ENCODE results near the gene PPM1H. TPM values are rescaled to one million over a fixed set of nuclear protein-coding genes. Genes with fewer than 3 reads are reported as not detected.
"Not testable (repeated sequence)": the region's sequence is repeated elsewhere in the genome, so short reads cannot be mapped to it uniquely, and the experiment has no call there.

Gene PPM1H
- total RNA-seq, 1 experiment from 2014 or later, result 37.1 TPM

- H3K4me3 Mint-ChIP-seq, result no peak overlapping the region
- ATAC-seq, result no peak
- TF ChIP-seq, protein P1, sequence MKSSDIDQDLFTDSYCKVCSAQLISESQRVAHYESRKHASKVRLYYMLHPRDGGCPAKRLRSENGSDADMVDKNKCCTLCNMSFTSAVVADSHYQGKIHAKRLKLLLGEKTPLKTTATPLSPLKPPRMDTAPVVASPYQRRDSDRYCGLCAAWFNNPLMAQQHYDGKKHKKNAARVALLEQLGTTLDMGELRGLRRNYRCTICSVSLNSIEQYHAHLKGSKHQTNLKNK (CRISPR knock-in tag; IDR thresholded peaks at IDR 0.05), result no peak
- TF ChIP-seq ATF1 (CRISPR knock-in tag; IDR thresholded peaks at IDR 0.05), result no peak
- no peak for TF ChIP-seq NFATC4 (CRISPR knock-in tag; IDR thresholded peaks at IDR 0.05)
- TF ChIP-seq ZNF281 (CRISPR knock-in tag; IDR thresholded peaks at IDR 0.05), result no peak
- TF ChIP-seq USF1 (CRISPR knock-in tag; IDR thresholded peaks at IDR 0.05), result no peak
- TF ChIP-seq ZNF396 (CRISPR knock-in tag; IDR thresholded peaks at IDR 0.05; ENCODE audit: borderline replicate concordance), result no peak
- no peak for TF ChIP-seq ZNF232 (CRISPR knock-in tag; IDR thresholded peaks at IDR 0.05)
- no peak for TF ChIP-seq ATF3 (CRISPR knock-in tag; conservative IDR thresholded peaks at IDR 0.05)
- TF ChIP-seq ETV6 (CRISPR knock-in tag; IDR thresholded peaks at IDR 0.05), result no peak
- TF ChIP-seq NR1H2 (CRISPR knock-in tag; IDR thresholded peaks at IDR 0.05), result no peak
- no peak for TF ChIP-seq NR3C1 (CRISPR knock-in tag; conservative IDR thresholded peaks at IDR 0.05; ENCODE audit: low read depth)
- H3K9me3 Mint-ChIP-seq, result peaks cover 21% of the 10 kb centered on the region
- ChIA-PET CTCF (interaction anchor here (0.8 to 1.5 kb wide), 2 partner anchors 37 to 101 kb away, joined by 4 read pairs; no protein-coding TSS in a partner anchor), POLR2A (interaction anchor here (1.0 kb wide), 1 partner anchor 29 kb away, joined by 3 read pairs; no protein-coding TSS in a partner anchor)
- H3K27ac Mint-ChIP-seq, result no peak overlapping the region
- peaks cover 21% of the 10 kb centered on the region for H3K4me1 Mint-ChIP-seq
- DNase-seq (ENCODE audit: low spot score), result no peak
- H3K36me3 Mint-ChIP-seq, result peaks cover 23% of the 10 kb centered on the region
- H3K27me3 Mint-ChIP-seq (ENCODE audit: low read depth), result no peaks in the 10 kb centered on the region
Measured at GRCh38 chr12:62882140-62882539, 52.8 kb downstream of the PPM1H start.

GRCh38 chr12:62879691-62880090 lies 55.3 kb downstream of the PPM1H start:
- Mint-ChIP-seq H3K4me3 (no peak overlapping the region), H3K27me3 (ENCODE audit: low read depth) (no peaks in the 10 kb centered on the region), H3K27ac (no peak overlapping the region), H3K9me3 (peaks cover 6% of the 10 kb centered on the region), H3K36me3 (peaks cover 16% of the 10 kb centered on the region), H3K4me1 (peaks cover 21% of the 10 kb centered on the region)
- ChIA-PET POLR2A (no interaction called here), CTCF (no interaction called here)
- ATAC-seq, result no peak
- DNase-seq (ENCODE audit: low spot score), result no peak
- TF ChIP-seq, protein P2, sequence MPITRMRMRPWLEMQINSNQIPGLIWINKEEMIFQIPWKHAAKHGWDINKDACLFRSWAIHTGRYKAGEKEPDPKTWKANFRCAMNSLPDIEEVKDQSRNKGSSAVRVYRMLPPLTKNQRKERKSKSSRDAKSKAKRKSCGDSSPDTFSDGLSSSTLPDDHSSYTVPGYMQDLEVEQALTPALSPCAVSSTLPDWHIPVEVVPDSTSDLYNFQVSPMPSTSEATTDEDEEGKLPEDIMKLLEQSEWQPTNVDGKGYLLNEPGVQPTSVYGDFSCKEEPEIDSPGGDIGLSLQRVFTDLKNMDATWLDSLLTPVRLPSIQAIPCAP (CRISPR knock-in tag; IDR thresholded peaks at IDR 0.05), result no peak
- TF ChIP-seq HMGA2 (CRISPR knock-in tag; IDR thresholded peaks at IDR 0.05) (no peak), RELA (CRISPR knock-in tag; IDR thresholded peaks at IDR 0.05; ENCODE audit: borderline replicate concordance) (no peak), TEAD4 (CRISPR knock-in tag; IDR thresholded peaks at IDR 0.05) (no peak), GTF2I (CRISPR knock-in tag; conservative IDR thresholded peaks at IDR 0.05) (no peak), GABPB1 (CRISPR knock-in tag; IDR thresholded peaks at IDR 0.05) (no peak), ATF1 (CRISPR knock-in tag; IDR thresholded peaks at IDR 0.05) (no peak), ZNF317 (CRISPR knock-in tag; IDR thresholded peaks at IDR 0.05; ENCODE audit: borderline replicate concordance, low read depth) (no peak), TP53 (CRISPR knock-in tag; IDR thresholded peaks at IDR 0.05) (no peak), JAZF1 (CRISPR knock-in tag; IDR thresholded peaks at IDR 0.05) (no peak), NFYB (CRISPR knock-in tag; conservative IDR thresholded peaks at IDR 0.05; ENCODE audit: low read depth) (no peak)
- TF ChIP-seq, protein P3, sequence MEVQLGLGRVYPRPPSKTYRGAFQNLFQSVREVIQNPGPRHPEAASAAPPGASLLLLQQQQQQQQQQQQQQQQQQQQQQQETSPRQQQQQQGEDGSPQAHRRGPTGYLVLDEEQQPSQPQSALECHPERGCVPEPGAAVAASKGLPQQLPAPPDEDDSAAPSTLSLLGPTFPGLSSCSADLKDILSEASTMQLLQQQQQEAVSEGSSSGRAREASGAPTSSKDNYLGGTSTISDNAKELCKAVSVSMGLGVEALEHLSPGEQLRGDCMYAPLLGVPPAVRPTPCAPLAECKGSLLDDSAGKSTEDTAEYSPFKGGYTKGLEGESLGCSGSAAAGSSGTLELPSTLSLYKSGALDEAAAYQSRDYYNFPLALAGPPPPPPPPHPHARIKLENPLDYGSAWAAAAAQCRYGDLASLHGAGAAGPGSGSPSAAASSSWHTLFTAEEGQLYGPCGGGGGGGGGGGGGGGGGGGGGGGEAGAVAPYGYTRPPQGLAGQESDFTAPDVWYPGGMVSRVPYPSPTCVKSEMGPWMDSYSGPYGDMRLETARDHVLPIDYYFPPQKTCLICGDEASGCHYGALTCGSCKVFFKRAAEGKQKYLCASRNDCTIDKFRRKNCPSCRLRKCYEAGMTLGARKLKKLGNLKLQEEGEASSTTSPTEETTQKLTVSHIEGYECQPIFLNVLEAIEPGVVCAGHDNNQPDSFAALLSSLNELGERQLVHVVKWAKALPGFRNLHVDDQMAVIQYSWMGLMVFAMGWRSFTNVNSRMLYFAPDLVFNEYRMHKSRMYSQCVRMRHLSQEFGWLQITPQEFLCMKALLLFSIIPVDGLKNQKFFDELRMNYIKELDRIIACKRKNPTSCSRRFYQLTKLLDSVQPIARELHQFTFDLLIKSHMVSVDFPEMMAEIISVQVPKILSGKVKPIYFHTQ (CRISPR knock-in tag; IDR thresholded peaks at IDR 0.05), result no peak
- TF ChIP-seq, protein P1 (CRISPR knock-in tag; IDR thresholded peaks at IDR 0.05), result no peak

GRCh38 chr12:62879228-62879627 lies 55.7 kb downstream of the PPM1H start:
- ATAC-seq; DNase-seq (ENCODE audit: low spot score); H3K27me3 Mint-ChIP-seq (ENCODE audit: low read depth); H3K9me3 Mint-ChIP-seq; CTCF ChIA-PET; H3K27ac Mint-ChIP-seq; H3K4me3 Mint-ChIP-seq; POLR2A ChIA-PET: not testable (repeated sequence)
- Mint-ChIP-seq H3K4me1 (peaks cover 21% of the 10 kb centered on the region), H3K36me3 (peaks cover 14% of the 10 kb centered on the region)

Data from WTC11 (cell line).